NCI-H1048 (cell line): ENCODE results near the gene CEP68.
"Not testable (repeated sequence)": the region's sequence is repeated elsewhere in the genome, so short reads cannot be mapped to it uniquely, and the experiment has no call there.

Source experiments
- DNase-seq: peaks from one replicate; lab custom pipeline; 2025; lab: John Stamatoyannopoulos, UW

Gene CEP68

DNA sequence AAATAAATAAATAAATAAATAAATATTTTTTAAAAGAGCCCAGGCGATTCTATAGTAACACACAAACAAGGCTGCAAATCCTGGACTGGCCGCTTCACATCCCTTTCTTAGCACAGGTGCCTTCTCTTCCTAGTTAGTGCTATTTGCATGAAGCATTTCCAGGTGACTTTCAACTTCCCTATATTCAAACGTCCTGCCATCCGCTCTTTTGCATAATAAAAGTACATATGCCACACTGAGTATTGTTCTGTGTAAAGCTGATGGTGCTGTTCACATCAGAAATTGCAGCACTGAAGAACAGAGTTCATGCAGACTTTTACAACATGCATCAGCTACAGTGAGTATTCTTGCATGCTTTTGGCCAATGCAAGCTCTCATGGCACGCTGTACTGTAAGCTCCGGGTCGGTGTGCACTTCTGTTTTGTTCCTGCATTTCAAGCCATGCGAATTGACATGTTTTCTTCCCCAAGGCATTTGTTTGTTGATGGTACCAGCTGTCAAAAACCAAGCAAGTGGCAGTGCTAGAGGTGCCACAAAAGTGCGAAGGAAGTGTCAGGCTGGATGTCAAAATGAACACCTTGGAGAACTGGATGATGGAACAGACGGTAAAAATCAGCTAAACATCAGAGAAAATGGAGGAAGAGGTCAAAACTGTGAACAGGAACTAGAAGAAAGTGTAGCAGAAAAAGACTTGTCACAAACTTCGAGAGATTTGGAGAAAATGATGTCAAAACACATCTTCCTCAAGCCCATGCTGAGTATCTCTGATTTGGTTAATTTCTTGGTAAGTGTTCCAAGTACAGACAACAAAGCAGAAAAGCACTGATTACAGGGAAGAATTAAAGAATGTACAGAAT is 25.5 kb upstream of the CEP68 start:
- DNase-seq: peak; percentile 18

GRCh38 chr2:65031341-65032018 is 24.7 kb upstream of the CEP68 start:
- peak; percentile 20 for DNase-seq

DNA sequence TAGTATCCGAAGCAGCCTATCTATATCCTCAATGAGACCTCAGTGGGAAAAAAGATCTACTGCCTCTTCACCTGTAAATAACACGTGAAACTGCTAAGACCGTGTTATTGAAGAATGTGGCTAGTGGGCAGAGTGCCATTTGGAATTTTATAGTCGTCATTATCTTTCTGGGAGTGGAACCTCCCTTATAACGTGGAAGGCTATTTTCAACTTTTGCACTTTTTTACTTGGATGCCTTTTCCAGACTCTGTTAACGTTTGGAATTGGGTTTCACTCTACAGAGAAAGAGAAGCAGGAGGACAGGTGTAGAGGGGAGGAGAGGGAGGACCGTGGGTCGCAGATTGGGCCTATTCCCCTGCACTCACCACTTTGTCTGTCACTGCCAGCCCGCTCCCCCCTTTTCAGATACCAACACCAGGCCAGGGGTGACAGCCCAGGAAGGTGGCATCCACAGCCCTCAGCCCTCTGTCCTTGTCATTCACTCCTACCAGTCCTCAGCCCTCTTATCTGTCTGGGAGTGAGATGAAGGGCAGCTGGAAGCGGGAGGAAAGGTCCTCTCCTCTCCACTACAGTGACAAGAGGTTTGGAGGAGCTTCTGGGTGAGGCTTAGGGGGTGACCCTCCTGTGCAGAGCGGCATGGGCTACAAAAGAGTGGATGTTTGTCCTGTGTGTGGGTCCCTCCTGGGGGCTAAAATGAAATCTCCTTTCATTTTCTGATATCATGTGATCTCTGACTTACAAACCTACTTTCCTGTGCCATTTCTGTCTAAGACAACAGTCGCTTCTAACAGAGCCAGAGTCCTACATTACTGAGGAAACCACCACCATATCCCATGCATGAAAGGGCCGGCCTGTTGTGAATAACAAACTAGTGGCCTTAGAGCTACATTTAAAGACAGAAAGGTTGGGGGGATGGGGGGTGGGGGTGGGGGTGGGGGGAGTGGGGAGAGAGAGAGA is 23.9 kb upstream of the CEP68 start:
- DNase-seq: no peak

- no peak for DNase-seq
Observed at GRCh38 chr2:65033178-65033577, 23.0 kb upstream of the CEP68 start.

DNA sequence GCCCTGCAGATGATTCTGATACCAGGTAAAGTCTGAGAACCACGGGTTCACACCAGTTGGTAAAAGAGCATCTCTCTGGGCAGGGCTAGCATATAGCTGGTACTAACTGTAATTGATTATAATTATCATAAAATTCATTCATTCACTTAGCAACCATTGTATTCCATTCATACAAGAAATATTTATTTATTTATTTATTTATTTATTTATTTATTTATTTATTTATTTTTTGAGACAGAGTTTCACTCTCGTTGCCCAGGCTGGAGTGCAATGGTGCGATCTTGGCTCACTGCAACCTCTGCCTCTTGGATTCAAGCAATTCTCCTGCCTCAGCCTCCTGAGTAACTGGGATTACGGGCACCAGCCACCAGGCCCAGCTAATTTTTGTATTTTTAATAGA is 22.5 kb upstream of the CEP68 start:
- DNase-seq: not testable (repeated sequence)

- DNase-seq: no peak
Observed at GRCh38 chr2:65035351-65035943, 20.8 kb upstream of the CEP68 start.

- DNase-seq: no peak
Observed at GRCh38 chr2:65037178-65037577, 19.0 kb upstream of the CEP68 start.

DNA sequence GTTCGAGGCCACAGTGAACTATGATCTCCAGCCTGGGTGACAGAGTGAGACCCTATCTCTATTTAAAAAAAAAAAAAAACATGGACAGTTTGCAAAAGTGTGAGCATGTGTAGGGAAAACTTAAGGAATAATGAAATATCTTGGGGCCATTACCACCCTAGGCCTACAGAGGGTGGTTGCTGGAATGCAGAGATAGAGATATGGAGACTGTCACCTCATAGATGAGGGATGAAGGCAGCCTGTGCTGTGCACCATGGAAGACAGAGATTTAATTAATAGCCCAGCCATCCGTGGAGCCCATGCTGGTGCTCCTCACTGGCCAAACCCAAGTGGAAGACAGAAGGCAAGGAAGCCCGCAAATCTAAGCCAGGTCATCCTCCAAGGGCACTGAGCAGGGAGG is 16.6 kb upstream of the CEP68 start:
- DNase-seq: no peak

DNA sequence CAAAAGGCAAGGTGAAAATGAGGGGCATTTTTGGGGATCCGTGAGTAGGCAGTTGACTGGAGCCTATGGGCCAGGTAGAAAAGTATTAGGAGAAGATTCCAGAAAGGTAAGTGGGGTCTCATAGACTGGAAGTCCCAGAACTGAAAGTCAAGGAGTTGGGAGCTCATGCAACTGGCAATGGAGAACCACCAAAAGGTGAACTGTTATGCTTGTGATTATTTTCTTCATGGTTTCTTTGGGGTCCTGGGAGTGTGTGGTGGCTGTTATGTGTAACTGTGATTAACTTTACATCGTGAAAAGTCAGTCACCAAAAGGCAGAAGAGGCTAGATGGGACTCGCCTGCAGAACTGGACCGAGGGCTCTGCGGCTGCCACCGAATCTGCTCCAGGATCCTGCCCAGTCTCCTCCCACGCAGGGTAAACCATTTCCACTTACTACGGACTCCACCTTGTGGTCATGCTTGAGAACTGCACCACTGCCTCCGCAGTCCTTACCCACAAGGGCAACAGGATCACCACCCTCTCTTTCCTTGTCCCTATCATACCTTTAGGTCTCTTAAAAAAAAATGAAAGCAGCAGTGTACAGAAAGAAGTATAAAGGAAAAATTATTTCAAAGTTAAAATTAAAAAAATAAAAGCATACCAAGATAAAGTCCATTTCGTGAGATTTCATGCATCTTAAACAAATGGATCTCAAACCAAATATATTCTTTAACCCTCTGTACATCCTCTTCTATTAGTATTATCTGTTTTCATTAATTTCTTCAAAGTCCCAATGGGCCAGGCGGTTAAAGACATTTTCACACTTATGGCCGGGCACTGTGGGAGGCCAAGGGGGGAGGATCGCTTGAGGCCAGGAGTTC is 15.6 kb upstream of the CEP68 start:
- peak; percentile 55 for DNase-seq

DNA sequence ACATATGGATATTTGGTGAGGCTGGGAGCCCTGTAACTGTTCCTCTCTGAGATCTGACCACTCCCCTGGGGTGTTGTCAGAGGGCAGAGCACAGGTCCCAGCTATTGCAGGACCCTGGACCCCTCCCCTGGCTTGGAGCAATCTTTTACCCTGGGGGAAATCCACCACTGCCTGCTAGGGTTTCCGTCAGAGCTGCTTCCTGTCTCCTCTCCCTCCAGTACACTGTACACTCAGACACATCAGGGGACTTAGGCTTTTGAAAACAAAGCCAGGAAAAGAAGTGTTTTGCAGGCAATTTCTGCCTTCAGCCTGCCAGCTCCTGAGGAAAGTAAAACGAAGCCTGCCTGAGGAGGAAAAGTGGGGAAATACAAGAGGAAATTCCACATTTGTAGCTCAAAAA is 13.2 kb upstream of the CEP68 start:
- no peak for DNase-seq

GRCh38 chr2:65044097-65044735 is 12.0 kb upstream of the CEP68 start:
- DNase-seq: no peak

DNA sequence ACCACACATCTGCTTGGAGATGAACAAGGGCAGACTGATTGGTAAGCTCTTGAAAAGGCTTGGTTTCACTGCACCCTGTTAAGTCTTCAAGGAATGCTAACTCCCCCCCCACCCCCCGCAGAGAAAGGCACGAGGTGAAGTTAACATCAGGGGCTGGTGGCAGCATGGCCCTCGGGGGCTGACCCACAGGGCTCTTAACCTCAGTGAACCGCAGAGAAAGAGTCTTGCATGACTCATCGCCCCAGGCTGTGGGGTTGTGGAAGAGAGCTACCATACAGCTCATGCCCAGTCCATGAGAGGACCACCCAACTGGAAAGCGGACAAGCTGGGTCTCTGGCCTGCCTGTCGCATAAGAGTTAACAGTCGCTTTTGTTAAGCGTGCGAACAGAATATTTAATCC is 10.6 kb upstream of the CEP68 start:
- DNase-seq: no peak

DNA sequence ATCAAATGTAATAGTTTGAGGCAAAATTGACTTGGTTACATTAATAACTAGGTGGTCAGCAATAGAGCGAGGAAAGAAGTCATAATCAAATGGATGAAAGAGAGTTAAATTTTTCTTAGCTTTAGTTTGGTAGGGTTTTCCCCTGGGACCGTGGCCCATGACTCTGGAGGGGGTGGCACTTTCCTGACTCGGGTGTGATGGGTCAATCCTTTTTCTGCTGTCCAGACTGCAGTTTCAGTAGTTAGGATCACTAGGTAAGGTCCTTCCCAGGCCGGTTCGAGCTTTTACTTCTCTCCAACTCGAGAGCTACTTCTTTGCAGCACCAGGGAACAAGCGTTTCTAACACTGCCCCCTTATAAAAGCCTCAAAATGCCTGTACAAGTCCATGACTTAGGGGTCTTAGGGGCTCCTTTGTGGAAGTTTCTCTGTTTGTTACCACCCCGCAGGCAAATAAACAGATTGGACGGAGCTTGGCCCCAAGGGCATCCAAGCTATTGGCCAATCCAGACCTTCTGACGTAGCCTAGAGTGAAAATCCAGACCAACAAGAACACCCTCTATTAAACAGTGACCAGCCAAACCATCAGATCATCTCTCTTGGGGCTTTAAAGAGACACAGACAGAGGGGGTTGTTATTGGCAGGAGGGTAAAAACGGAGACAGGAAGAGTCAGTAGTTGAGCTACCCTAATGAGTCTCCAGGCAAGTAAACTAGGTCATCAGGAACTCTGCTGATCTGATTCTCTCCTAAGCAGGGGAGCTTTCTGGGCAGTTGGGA is 9.4 kb upstream of the CEP68 start:
- no peak for DNase-seq

DNA sequence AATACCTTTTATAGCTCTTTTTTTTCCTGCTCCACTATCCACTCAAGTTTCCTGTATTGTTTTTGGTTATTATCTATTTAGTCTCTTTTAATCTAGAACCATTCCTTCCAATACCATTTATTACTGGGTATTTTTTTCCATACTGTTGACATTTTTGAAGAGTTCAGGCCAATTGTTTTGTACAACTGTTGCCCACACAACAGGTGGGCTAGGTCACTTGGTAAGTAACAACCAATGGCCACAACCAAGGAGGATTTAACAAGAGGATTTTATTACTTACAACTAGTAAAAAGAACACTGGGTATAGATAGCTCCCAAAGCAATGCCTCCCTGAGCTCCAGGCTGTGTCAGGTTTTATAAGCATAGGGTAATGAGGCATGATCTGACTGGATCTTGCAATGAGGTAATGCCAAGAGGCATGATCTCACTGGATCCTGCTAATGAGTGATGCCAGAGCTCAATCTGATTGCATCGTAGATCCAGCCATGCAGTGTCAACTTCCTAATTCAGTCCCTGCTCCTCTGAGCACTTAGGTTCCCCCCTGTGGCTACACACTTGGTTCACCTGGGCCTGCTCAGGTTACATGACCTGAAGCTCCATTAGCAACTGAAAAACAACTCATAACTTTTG is 7.1 kb upstream of the CEP68 start:
- DNase-seq: no peak

- no peak for DNase-seq
Observed at GRCh38 chr2:65050931-65051330, 5.3 kb upstream of the CEP68 start.

GRCh38 chr2:65053199-65053598 is 3.0 kb upstream of the CEP68 start:
- no peak for DNase-seq

DNA sequence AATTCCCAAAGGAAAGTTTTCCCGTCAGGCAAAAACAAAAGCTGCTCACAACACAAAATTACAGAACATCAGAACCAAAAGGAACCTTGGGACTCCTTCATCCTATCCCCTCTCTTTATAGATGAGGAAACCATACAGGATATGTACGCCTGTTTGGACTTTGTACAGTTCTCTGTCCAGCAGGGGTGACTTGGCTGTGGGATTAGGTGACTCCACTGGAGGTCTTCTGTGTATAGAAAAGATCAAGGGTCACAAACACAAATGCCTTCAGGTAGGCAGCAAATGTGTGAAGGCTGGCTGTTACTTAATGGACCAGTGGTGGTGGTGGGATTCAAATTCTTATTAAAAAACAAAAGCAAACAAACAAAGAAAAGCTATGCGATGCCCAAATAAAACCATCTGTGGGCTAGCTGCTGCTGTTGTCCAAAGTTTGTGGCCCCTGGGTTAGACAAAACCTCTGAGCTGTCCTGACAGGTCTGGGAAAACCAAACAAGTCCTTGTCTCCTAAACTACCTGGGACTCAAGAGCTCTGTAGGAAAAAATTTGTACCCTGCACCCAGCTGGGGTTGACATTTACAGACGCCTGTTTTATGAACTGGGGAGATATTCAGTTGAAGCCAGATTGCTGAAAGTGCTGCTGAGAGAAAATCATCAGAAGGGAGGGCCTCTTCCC is 1.3 kb upstream of the CEP68 start:
- no peak for DNase-seq

- no peak for DNase-seq
Observed at GRCh38 chr2:65055422-65056214, 598 bp upstream of the CEP68 start.
